ENCODE results near the gene AP5S1. TPM values are rescaled to one million over a fixed set of nuclear protein-coding genes. Genes with fewer than 3 reads are reported as not detected.
A peak's percentile ranks its signal among the peaks of the same experiment; 100 is the strongest.
"Not testable (repeated sequence)": the region's sequence is repeated elsewhere in the genome, so short reads cannot be mapped to it uniquely, and the experiment has no call there.

The AP5S1 gene
- total RNA-seq, 1 donor from 2014 or later: 15.4 TPM

DNA sequence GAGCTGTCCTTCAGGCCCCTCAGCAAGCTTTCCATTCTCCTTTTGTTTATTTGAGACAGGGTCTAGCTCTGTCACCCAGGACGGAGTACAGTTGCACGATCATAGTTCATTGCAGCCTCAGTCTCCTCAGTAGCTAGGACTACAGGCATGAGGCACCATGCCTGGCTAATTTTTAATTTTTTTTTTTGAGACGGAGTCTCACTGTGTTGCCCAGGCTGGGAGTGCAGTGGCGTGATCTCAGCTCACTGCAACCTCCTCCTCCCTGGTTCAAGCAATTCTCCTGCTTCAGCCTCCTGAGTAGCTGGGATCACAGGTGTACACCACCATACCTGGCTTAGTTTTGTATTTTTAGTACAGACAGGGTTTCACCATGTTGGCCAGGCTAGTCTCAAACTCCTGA is 31.1 kb upstream of the AP5S1 start:
- not testable (repeated sequence) for DNase-seq (ENCODE audit: low read depth in 2 of 2)

DNA sequence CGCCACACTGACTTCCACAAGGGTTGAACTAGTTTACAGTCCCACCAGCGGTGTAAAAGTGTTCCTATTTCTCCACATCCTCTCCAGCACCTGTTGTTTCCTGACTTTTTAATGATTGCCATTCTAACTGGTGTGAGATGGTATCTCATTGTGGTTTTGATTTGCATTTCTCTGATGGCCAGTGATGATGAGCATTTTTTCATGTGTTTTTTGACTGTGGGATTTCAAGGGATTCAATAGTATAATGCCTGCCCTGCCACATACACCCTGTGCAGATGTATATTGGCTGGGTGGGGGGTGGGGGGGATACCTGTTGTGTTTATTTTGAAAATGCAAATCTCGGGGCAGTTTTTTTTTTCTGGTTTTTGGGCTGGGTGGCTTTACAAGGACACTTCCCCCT is 26.2 kb upstream of the AP5S1 start:
- not testable (repeated sequence) for DNase-seq (ENCODE audit: low read depth in 2 of 2)

DNA sequence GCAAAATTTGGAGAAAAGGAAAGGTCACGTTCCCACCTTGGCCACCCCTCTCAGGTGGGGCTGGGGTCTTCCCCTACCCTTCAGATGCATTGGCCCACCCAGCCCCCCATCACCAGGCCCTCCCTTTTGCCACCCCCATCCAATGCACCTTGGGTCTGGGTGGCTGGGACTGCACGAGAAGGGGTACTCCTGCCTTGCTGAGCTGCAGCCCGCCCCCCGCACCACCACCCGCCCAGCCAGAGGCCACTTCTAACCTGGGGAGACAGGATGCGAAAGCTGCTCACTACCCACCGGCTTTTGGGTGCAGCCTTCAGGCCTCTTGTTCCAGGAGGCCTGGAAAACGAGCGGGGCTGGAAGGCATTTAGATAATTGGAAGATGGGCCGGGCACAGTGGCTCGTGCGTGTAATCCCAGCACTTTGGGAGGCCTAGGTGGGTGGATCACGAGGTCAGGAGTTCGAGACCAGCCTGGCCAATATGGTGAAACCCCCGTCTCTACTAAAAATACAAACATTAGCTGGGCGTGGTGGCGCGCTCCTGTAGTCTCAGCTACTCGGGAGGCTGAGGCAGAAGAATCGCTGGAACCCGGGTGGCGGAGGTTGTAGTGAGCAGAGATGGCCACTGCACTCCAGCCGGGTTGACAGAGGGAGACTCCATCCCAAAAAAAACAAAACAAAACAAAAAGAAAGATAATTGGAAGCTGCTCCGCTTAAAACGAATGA is 25.5 kb upstream of the AP5S1 start:
- no peak for DNase-seq (ENCODE audit: low read depth in 2 of 2)

DNA sequence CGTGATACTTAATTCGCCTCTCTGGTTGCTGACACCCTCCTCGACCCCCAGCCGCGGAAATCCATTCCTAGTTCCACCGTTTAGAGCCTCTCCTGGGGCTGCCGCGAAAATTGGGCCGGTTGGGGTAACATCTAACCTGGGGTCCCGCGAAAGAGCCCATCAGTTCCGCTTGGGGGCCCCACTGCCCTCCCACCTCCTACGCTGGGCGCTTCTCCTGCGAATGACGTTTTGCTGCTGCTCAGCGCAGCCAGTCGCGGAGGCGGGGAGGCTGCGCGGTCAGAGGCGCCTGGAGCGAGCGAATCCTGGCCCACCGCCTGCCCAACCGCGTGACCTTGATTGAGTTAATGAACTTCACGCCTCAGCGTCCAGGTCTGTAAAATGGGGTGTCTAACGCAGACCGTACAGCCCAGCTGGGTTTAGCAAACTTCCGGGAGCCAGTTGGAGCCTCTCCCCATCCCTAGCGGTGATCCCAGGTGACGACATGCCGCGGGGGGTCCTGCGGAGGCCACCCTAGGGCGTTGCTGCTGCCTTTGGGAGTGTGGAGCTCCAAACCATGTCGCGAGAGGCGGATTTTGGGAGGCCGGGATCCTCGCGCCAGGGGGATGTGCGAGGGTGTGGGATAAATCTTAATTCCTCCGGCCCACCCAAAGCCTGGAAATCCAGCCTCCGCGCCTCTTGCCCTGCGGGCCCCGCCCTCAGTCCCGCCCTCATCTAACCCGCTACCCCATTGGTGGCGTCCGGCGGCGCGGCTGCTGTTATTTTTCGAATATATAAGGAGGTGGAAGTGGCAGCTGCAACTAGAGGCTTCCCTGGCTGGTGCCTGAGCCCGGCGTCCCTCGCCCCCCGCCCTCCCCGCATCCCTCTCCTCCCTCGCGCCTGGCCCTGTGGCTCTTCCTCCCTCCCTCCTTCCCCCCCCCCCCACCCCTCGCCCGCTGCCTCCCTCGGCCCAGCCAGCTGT is 24.6 kb upstream of the AP5S1 start, which contains the start of gene CDC25B:
TSS of gene CDC25B (plus strand) at position 800 of the 958 bp plus-strand sequence. CDS start 222 bp downstream, outside the sequence.
- DNase-seq (ENCODE audit: low read depth in 2 of 2): peak; percentile 73 to 92

DNA sequence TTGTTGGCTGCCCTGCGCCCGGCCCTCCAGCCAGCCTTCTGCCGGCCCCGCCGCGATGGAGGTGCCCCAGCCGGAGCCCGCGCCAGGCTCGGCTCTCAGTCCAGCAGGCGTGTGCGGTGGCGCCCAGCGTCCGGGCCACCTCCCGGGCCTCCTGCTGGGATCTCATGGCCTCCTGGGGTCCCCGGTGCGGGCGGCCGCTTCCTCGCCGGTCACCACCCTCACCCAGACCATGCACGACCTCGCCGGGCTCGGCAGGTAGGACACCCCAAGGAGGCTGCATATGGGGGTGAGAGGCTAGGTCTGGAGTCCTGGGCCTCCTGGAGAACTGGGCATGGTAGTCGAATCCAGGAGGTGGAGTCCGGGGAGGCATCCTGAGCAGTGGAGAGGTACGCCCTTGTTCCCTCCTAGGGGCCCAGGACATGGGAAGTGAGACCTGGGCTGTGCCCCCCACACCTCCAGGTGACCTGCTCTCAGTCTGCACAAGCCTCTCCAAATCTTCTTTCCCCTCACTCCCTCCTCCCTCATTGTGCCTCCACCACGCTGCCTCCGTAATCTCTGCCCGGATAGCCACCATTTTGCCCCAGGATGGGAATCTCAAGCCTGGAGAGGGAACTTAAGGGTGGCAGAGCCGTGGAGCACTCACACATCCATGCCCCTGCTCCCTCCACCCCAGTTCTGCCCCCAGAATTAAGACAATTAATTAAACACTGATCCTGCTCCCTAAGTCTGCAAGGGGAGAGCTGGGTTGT is 23.7 kb upstream of the AP5S1 start:
- no peak for DNase-seq (ENCODE audit: low read depth in 2 of 2)

DNA sequence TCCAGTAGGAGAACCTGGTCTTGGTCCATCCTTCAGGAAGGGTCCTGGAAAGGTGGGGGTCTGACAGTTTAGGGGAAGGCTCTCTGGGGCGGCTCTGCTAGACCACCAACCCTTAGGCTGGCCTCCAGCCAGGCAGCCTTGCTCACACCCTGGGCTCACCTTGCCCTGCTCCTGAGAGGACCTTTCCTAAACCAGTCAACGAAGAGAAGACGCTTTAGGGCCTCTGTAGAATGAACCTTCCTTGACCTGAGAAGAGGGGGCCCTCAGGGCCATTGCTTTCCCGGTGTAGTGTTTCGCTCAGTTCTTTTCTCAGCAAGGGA is 23.2 kb upstream of the AP5S1 start:
- DNase-seq (ENCODE audit: low read depth in 2 of 2): no peak

DNA sequence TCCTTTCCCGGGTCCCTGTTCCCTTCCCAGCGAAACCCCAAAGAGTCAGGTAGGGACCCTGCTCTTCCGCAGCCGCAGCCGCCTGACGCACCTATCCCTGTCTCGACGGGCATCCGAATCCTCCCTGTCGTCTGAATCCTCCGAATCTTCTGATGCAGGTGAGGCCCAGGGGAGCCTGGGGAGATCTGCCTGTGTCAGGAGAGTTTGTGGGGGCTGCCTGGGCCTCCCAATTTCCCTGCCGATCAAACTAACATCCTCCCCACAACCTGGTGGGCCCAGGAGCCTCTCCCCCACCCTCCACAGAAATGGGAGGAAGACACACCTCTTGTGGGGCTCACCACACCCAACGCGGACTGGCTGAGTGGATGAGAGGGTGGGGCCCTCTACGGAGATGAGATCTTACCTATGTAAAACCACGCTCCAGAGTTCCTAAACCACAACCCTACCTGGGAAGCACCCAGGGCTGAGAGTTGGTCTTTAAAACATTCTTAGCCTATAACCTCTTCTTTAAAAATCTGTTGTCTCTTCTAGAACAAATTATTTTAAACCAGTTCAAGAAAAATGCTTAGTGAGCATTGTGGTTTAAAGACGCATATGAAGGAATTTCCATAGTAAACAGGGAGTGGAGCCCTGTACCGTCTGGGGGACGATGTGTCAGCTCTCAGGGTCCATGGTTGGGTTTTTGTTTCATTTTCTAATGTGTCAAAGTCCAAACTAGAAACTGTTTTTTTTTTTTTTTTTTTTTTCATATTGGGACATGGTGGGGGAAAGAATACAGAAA is 22.6 kb upstream of the AP5S1 start:
- DNase-seq (ENCODE audit: low read depth in 2 of 2): no peak

DNA sequence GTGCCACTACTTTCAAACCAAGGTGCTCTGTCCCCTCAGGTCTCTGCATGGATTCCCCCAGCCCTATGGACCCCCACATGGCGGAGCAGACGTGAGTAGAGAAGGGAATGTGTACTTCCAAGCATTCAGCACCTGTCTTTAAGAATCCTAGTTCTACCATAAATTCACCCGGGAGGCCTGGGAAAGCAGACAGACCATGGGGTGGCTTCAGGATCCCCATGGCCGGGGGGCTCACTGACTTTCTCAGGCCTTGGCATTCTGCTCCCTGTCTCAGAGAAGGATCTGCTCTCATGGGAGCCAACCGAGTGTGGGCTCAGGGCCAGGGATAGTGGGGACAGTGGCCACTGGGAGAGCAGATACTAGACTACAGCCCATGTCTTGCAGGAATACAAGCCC is 22.0 kb upstream of the AP5S1 start:
- no peak for DNase-seq (ENCODE audit: low read depth in 2 of 2)

DNA sequence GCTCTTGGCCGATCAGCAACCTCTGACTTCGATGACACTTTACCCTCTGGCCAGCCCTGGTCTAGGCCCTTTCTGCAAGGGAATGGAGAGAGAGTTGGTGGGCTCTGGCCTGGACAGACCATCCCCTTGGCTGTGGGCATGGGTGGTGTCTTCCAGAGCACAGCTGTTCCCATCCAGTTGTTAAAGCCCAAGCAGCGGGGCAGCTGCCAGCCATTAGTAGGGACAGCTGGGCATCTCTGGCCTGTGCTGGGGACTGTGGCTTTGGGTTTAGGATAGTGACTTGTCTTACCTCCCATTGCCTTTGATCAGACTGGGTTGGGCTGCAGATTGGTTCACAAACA is 21.5 kb upstream of the AP5S1 start:
- DNase-seq (ENCODE audit: low read depth in 2 of 2): no peak

DNA sequence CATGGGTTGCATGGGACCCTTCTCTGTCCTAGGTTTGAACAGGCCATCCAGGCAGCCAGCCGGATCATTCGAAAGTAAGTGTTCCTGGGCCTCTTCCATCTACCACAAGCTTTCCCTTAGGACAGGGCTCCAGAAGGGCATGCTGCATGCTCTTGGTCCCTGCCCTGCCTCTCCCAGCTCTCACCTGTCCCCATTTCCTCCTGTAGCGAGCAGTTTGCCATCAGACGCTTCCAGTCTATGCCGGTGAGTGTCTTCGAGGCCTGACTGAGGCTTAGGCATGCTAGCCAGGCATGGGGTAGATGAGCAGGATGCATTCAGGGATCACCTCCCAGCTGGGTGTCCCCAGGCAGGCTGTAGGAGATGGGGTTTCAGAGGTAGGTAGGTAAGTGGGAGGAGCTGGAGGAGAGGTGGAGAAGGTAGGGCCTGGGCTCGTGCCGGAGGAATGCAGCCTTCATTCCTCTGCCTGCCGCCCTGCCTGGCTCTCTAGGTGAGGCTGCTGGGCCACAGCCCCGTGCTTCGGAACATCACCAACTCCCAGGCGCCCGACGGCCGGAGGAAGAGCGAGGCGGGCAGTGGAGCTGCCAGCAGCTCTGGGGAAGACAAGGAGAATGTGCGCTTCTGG is 20.0 kb upstream of the AP5S1 start:
- no peak for DNase-seq (ENCODE audit: low read depth in 2 of 2)

DNA sequence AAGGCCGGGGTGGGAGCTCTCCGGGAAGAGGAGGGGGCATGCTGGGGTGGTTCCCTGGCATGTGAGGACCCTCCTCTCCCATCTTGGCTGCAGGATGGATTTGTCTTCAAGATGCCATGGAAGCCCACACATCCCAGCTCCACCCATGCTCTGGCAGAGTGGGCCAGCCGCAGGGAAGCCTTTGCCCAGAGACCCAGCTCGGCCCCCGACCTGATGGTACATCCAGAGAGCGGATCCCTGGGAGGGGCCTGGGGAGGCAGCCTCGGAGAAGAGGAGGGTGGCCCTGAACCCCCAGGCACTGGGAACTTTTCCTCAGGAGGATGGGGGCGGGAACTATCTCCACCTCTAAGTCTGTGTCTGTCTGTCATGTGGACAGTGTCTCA is 19.5 kb upstream of the AP5S1 start:
- no peak for DNase-seq (ENCODE audit: low read depth in 2 of 2)

DNA sequence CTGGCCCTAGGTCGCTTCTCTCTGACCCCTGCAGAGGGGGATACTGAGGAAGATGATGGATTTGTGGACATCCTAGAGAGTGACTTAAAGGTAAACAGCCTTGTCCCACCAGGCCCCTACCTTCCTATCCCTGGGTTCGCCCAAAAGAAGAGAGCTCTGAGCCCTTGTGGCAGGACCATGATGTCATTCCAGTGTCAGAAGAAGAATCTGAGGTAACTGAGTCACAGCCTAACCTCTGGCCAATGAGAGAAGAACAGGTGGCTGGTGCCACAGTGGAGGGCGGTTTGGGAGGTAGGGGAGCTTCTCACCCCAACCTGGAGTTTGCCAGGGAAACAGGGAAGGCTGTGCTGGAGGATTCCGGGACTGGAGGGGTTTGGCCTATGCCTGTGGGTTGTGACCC is 19.0 kb upstream of the AP5S1 start:
- no peak for DNase-seq (ENCODE audit: low read depth in 2 of 2)

DNA sequence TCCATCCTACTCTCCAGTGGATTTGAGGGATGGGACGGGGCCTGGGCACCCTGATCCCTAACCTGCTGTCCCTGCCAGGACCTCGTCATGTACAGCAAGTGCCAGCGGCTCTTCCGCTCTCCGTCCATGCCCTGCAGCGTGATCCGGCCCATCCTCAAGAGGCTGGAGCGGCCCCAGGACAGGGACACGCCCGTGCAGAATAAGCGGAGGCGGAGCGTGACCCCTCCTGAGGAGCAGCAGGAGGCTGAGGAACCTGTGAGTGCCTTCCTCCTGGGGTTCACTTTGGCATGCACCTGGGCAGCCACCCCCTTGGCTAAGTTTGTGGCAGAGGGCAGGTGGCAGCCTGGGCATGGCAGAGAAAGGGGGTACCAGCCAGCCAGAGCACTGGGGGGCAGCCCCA is 18.5 kb upstream of the AP5S1 start:
- DNase-seq (ENCODE audit: low read depth in 2 of 2): no peak

DNA sequence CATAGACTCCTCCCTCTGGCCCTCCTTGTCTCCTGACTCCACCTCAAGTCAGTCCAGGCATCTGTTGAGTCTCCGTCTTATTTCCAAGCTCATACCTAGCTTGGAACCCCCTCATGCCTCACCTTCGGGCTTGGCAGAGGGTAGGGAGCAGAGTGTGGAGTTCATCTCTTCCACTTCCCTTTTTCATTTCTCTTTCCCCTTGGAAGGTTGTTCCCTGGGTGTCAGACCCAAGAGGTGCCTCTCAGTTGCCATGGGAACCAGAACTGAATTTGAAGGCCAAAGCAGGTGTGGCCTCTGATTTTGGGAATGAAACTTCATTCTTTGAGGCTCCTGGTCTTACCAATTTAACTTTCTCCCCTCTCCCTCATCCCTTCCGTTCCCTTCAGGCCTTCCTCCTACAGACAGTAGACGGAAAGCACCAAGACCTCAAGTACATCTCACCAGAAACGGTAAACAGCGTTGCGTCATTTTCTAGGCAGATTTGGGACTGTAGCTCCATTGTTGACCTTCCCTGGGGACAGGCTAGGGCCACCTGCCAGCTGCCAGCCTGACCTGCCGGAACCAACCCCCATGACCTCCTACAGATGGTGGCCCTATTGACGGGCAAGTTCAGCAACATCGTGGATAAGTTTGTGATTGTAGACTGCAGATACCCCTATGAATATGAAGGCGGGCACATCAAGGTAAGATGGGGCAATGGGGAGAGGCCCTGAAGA is 17.7 kb upstream of the AP5S1 start:
- DNase-seq (ENCODE audit: low read depth in 2 of 2): no peak

DNA sequence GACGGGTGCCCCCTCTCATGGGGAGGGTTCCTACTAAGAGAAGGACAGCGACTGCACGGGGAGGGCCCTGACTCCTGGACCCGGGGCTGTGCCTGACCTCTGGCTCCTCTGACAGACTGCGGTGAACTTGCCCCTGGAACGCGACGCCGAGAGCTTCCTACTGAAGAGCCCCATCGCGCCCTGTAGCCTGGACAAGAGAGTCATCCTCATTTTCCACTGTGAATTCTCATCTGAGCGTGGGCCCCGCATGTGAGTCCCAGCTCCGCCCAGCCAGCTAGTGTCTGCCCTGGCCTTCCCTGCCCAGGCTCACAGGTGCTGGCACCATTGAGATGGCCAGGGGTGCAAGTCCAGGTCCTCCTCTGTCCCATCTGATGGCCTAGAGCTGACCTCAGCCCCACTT is 17.1 kb upstream of the AP5S1 start:
- DNase-seq (ENCODE audit: low read depth in 2 of 2): no peak

DNA sequence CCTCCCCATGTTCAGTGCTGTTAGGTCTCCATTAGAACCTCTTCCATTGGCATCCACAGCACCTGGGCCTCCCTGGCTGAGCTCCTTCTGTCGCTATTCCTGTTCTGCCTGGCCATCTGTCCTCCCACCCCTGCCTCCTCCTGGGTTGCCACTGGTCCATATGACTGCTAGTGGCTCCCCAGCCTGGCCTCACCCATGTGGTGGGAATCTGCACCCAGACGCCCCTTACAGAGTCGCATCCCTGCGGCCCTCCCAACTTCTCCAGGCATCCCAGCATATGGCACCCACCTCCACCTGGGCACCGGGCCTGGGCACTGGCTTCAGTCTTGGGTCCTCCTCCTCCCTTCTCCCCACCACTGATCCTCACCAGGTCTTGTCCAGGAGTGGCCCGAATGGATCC is 16.5 kb upstream of the AP5S1 start:
- no peak for DNase-seq (ENCODE audit: low read depth in 2 of 2)

DNA sequence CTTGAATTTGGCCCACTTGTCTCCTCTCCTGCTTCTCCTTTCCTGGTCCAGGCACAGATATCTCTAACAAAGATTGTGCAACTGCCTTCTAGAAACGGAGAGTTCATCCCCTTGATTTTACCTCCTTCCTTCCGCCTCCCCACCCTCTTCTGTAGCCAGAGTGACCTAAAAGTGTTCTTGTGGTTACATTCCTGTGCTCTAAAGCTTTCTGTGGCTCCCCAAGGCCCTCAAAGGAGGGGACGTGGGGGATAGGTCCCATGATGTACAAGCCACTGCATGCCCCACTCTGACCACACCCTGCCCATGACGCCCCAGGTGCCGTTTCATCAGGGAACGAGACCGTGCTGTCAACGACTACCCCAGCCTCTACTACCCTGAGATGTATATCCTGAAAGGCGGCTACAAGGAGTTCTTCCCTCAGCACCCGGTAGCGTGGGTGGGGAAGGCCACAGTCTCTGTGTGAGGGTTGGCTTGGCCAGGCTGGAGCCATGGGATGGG is 16.0 kb upstream of the AP5S1 start:
- DNase-seq (ENCODE audit: low read depth in 2 of 2): no peak

DNA sequence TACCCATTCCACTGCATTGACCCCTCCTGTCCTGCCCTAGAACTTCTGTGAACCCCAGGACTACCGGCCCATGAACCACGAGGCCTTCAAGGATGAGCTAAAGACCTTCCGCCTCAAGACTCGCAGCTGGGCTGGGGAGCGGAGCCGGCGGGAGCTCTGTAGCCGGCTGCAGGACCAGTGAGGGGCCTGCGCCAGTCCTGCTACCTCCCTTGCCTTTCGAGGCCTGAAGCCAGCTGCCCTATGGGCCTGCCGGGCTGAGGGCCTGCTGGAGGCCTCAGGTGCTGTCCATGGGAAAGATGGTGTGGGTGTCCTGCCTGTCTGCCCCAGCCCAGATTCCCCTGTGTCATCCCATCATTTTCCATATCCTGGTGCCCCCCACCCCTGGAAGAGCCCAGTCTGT is 15.6 kb upstream of the AP5S1 start:
- no peak for DNase-seq (ENCODE audit: low read depth in 2 of 2)

DNA sequence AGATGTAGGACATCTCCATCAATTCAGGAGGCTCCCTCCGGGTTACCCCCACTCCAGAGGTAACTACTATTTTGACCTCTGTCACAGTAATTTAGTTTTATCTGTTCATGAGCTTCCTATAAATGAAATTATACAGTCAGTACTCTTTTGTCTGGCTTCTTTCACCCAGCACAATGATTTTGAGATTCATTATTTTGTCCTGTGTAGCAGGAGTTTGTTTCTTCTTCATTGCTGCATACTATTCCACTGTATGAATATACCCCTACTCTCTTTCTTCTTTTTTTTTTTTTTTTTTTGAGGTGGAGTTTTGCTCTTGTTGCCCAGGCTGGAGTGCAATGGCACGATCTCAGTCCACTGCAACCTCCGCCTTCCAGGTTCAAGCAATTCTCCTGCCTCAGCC is 11.8 kb upstream of the AP5S1 start:
- no peak for DNase-seq (ENCODE audit: low read depth in 2 of 2)

Measured in dermis microvascular lymphatic vessel endothelial cell (primary cell).